HCT116 (cell line): ENCODE results near the gene KRT28. TPM values are rescaled to one million over a fixed set of nuclear protein-coding genes. Genes with fewer than 3 reads are reported as not detected.

ENCODE experiments used
- ATAC-seq: fragments of 200-7000 bp; cut with Tn5 transposase; 2 replicates; pipeline ENCODE4 v1.9.1; 2020; ENCODE audit warnings: mild to moderate bottlenecking, moderate library complexity
- BruUV-seq: library from RNA; stranded (reverse); fragments of 400-500 nt; replicated peaks from 2 replicates; lab custom pipeline; 2021; lab: Mats Ljungman, UMichigan
- CTCF ChIA-PET: fragments of 300-600 bp; sonication (Branson Sonifier 250); formaldehyde crosslinking; loops from one replicate; lab custom pipeline; 2021; ENCODE audit warnings: antibody characterized with exemption; lab: Charles Lee
- POLR2A ChIA-PET: fragments of 300-600, 350-600 bp; sonication (Branson Sonifier 250); formaldehyde crosslinking; loops from one replicate; lab custom pipeline; 2021; ENCODE audit warnings: antibody characterized with exemption; lab: Charles Lee
- RAD21 ChIA-PET, 2 experiments: fragments of 300-600 bp; sonication (Branson Sonifier 250); formaldehyde crosslinking; loops; one replicate each; lab custom pipeline; 2023; ENCODE audit warnings: low total read pairs in 2 of 2; ENCODE audit not compliant: uncharacterized antibody in 2 of 2, unreplicated experiment in 2 of 2, low non-redundant PET in 1 of 2; lab: Charles Lee
- DNase-seq: peaks from one replicate; pipeline ENCODE4 v3.0.0-alpha.2; 2010; ENCODE audit warnings: low read depth, low spot score
- H2AFZ ChIP-seq: fragments of 200-600 bp; shearing (Covaris generic), sonication (generic); 2 replicates; pipeline ENCODE4 v1.6.1; 2017; ENCODE audit warnings: low read depth, mixed run types, mixed read lengths, antibody characterized with exemption, low read length; ENCODE audit not compliant: poor library complexity, severe bottlenecking
- H3K27ac ChIP-seq: 2 replicates; pipeline ENCODE4 v1.5.1; 2012; ENCODE audit warnings: low read depth, low read length
- H3K27me3 ChIP-seq: fragments of 200-600 bp; sonication (generic); 2 replicates; pipeline ENCODE4 v1.6.1; 2016; ENCODE audit warnings: mixed run types, low read length, mixed read lengths; ENCODE audit not compliant: insufficient read depth
- H3K36me3 ChIP-seq, 2 experiments: fragments of 200-500 bp in 1 of 2; fragments of 200-600 bp in 1 of 2; sonication (Bioruptor generic) in 1 of 2; sonication (generic) in 1 of 2; 2 replicates each; pipeline versions ENCODE4 v1.5.1 to v1.6.1; 2014 to 2016; ENCODE audit warnings: low read length in 2 of 2, inconsistent platforms in 1 of 2, mixed read lengths in 1 of 2, mixed run types in 1 of 2; ENCODE audit not compliant: insufficient read depth in 2 of 2, control insufficient read depth in 1 of 2
- H3K4me1 ChIP-seq, 2 experiments: fragments of 200-600 bp in 1 of 2; sonication (generic) in 1 of 2; 2 replicates each; pipeline versions ENCODE4 v1.5.1 to v1.6.1; 2012 to 2017; ENCODE audit warnings: low read length in 2 of 2, inconsistent platforms in 1 of 2, mild to moderate bottlenecking in 1 of 2, mixed read lengths in 1 of 2, mixed run types in 1 of 2, moderate library complexity in 1 of 2; ENCODE audit not compliant: insufficient read depth in 2 of 2, control insufficient read depth in 1 of 2
- H3K4me2 ChIP-seq: fragments of 200-600 bp; sonication (generic); 2 replicates; pipeline ENCODE4 v1.6.1; 2017; ENCODE audit warnings: mixed run types, low read length, mixed read lengths
- H3K4me3 ChIP-seq, 2 experiments: fragments of 200-600 bp in 1 of 2; sonication (generic) in 1 of 2; replicated peaks in 1 of 2; 2 replicates each; pipeline ENCODE4 v1.5.1; 2011 to 2016; ENCODE audit warnings: low read length in 2 of 2, control low read depth in 1 of 2, low read depth in 1 of 2, mild to moderate bottlenecking in 1 of 2, mixed read lengths in 1 of 2, mixed run types in 1 of 2
- H3K79me2 ChIP-seq: fragments of 200-600 bp; sonication (generic); 2 replicates; pipeline ENCODE4 v1.6.1; 2017; ENCODE audit warnings: mild to moderate bottlenecking, mixed run types, low read length, moderate library complexity, mixed read lengths; ENCODE audit not compliant: insufficient read depth
- H3K9ac ChIP-seq: fragments of 200-600 bp; sonication (generic); 2 replicates; pipeline ENCODE4 v1.6.1; 2016; ENCODE audit warnings: low read length, mixed read lengths
- H3K9me2 ChIP-seq: fragments of 200-600 bp; sonication (generic), shearing (Covaris generic); 2 replicates; pipeline ENCODE4 v1.6.1; 2017; ENCODE audit warnings: mixed run types, mild to moderate bottlenecking, moderate library complexity; ENCODE audit not compliant: insufficient read depth
- H3K9me3 ChIP-seq, 2 experiments: fragments of 200-500 bp in 1 of 2; fragments of 200-600 bp in 1 of 2; sonication (Bioruptor generic) in 1 of 2; sonication (generic) in 1 of 2; 2 replicates each; pipeline ENCODE4 v1.6.1; 2014 to 2017; ENCODE audit warnings: low read length in 2 of 2, mixed read lengths in 2 of 2, inconsistent platforms in 1 of 2, low read depth in 1 of 2, mild to moderate bottlenecking in 1 of 2, mixed run types in 1 of 2, moderate library complexity in 1 of 2; ENCODE audit not compliant: control insufficient read depth in 1 of 2, insufficient read depth in 1 of 2
- H4K20me1 ChIP-seq: fragments of 200-600 bp; sonication (generic), shearing (Covaris generic); 2 replicates; pipeline ENCODE4 v1.6.1; 2017; ENCODE audit warnings: mixed run types, mild to moderate bottlenecking, moderate library complexity; ENCODE audit not compliant: insufficient read depth
- CTCF ChIP-seq, 3 experiments: fragments of 200-600 bp in 1 of 3; sonication (generic) in 1 of 3; IDR thresholded peaks in 2 of 3; conservative IDR thresholded peaks in 1 of 3; 2 replicates each; pipeline ENCODE4 v1.5.1; 2012 to 2017; ENCODE audit warnings: low read depth in 2 of 3, low read length in 2 of 3, antibody characterized with exemption in 1 of 3, borderline replicate concordance in 1 of 3, control low read depth in 1 of 3, mild to moderate bottlenecking in 1 of 3, mixed read lengths in 1 of 3, mixed run types in 1 of 3, moderate library complexity in 1 of 3; ENCODE audit not compliant: insufficient read depth in 1 of 3
- EGR1 ChIP-seq: IDR thresholded peaks from 2 replicates; pipeline ENCODE4 v1.6.1; 2012; ENCODE audit warnings: low read depth
- ELF1 ChIP-seq: IDR thresholded peaks from 2 replicates; pipeline ENCODE4 v1.6.1; 2012; ENCODE audit warnings: low read depth, borderline replicate concordance
- EZH2 ChIP-seq: fragments of 200-600 bp; sonication (generic); IDR thresholded peaks from 2 replicates; pipeline ENCODE4 v1.6.1; 2017; ENCODE audit warnings: antibody characterized with exemption, mixed run types
- EZH2phosphoT487 ChIP-seq: fragments of 200-600 bp; IDR thresholded peaks from 2 replicates; pipeline ENCODE4 v1.6.1; 2018; ENCODE audit warnings: antibody characterized with exemption, borderline replicate concordance
- JUND ChIP-seq: IDR thresholded peaks from 2 replicates; pipeline ENCODE4 v1.6.1; 2012
- SIN3A ChIP-seq: IDR thresholded peaks from 2 replicates; pipeline ENCODE4 v1.6.1; 2012; ENCODE audit warnings: low read depth
- SP1 ChIP-seq: IDR thresholded peaks from 2 replicates; pipeline ENCODE4 v1.6.1; 2012; ENCODE audit warnings: low read depth
- TCF7L2 ChIP-seq: IDR thresholded peaks from 2 replicates; pipeline ENCODE4 v1.7.0; 2011; ENCODE audit warnings: borderline replicate concordance, inconsistent platforms; ENCODE audit not compliant: insufficient read depth, insufficient read length; ENCODE audit errors: extremely low read depth
- YY1 ChIP-seq: IDR thresholded peaks from 2 replicates; pipeline ENCODE4 v1.6.1; 2011; ENCODE audit warnings: low read length, low read depth, moderate library complexity, mild to moderate bottlenecking; ENCODE audit not compliant: insufficient replicate concordance; ENCODE audit errors: extremely low read depth
- ZBTB33 ChIP-seq: IDR thresholded peaks from 2 replicates; pipeline ENCODE4 v1.6.1; 2011; ENCODE audit warnings: mild to moderate bottlenecking, low read length, moderate library complexity; ENCODE audit not compliant: insufficient replicate concordance; ENCODE audit errors: extremely low read depth
- ZNF274 ChIP-seq: fragments of 200-500 bp; sonication (Bioruptor generic); IDR thresholded peaks from 2 replicates; pipeline ENCODE4 v1.6.1; 2014; ENCODE audit warnings: mild to moderate bottlenecking, low read depth, low read length, inconsistent platforms
- intact Hi-C: fragments of 100-400 bp; cut with micrococcal nuclease; formaldehyde crosslinking; loops from 2 replicates; pipeline ENCODE4 v1.10.0; 2022
- total RNA-seq: library from RNA; stranded (reverse); gene quantifications from one replicate; pipeline ENCODE4 v1.2.1, GENCODE V29; 2021; ENCODE audit not compliant: unreplicated experiment

KRT28 gene
- total RNA-seq, 1 experiment from 2014 or later: not detected

GRCh38 chr17:40794466-40794865 is 5.3 kb downstream of the KRT28 start:
- Histone ChIP-seq H3K4me1 (no peaks in the 10 kb centered on the region), H3K27ac (no peak overlapping the region), H3K36me3 (no peaks in the 10 kb centered on the region), H3K9me3 (no peaks in the 10 kb centered on the region), H3K4me3 (no peak overlapping the region), H3K4me2 (no peak overlapping the region), H3K9me2 (no peaks in the 10 kb centered on the region), H3K27me3 (no peaks in the 10 kb centered on the region), H4K20me1 (no peaks in the 10 kb centered on the region), H3K79me2 (no peaks in the 10 kb centered on the region), H2AFZ (no peak overlapping the region), H3K9ac (no peak overlapping the region)
- DNase-seq: no peak
- POLR2A ChIA-PET: no interaction called here
- RAD21 ChIA-PET: no interaction called here
- no TSS peak for BruUV-seq
- TF ChIP-seq JUND (no peak), TCF7L2 (no peak), ZBTB33 (no peak), EZH2 (no peak), YY1 (no peak), CTCF (IDR thresholded peaks at IDR 0.05 in 2 of 3, conservative IDR thresholded peaks at IDR 0.05 in 1 of 3; ENCODE audit: borderline replicate concordance in 1 of 3, insufficient read depth in 1 of 3, low read depth in 2 of 3, low read length in 2 of 3) (no peak), SP1 (no peak), SIN3A (no peak), EZH2phosphoT487 (no peak), EGR1 (no peak), ELF1 (no peak), ZNF274 (no peak)
- ATAC-seq: no peak
- intact Hi-C loops: no loop called here
- CTCF ChIA-PET: no interaction called here
